SK-N-SH treated with all-trans-retinoic acid at 6 μM for 48 hours (cell line): Measurements from ENCODE around the gene KREMEN1.

ENCODE experiments used
- ATAC-seq: fragments of 200-7000 bp; cut with Tn5 transposase; 3 replicates; pipeline ENCODE4 v1.9.1; 2020; ENCODE audit warnings: mild to moderate bottlenecking, moderate library complexity
- ARNTL ChIP-seq: fragments of 450-650 bp; formaldehyde crosslinking; IDR thresholded peaks from 2 replicates; pipeline ENCODE4 v1.5.0; 2020; ENCODE audit warnings: low read depth, mild to moderate bottlenecking, moderate library complexity, borderline replicate concordance
- CSDC2 ChIP-seq: fragments of 250-450 bp; sonication (Bioruptor Pico); IDR thresholded peaks from 2 replicates; pipeline ENCODE4 v1.5.0; 2020; ENCODE audit warnings: mild to moderate bottlenecking, moderate library complexity
- ESRRG ChIP-seq: fragments of 250-450 bp; sonication (Bioruptor Pico); IDR thresholded peaks from 2 replicates; pipeline ENCODE4 v1.6.1; 2021; ENCODE audit warnings: mild to moderate bottlenecking
- GLIS3 ChIP-seq: fragments of 250-450 bp; sonication (Bioruptor Pico); IDR thresholded peaks from 2 replicates; pipeline ENCODE4 v1.5.0; 2020; ENCODE audit warnings: mild to moderate bottlenecking, moderate library complexity
- POU6F1 ChIP-seq: fragments of 250-450 bp; sonication (Bioruptor Pico); IDR thresholded peaks from 2 replicates; pipeline ENCODE4 v1.8.0; 2021; ENCODE audit warnings: low read depth, mild to moderate bottlenecking, moderate library complexity, borderline replicate concordance
- PPARA ChIP-seq: fragments of 250-450 bp; sonication (Bioruptor Pico); IDR thresholded peaks from 2 replicates; pipeline ENCODE4 v1.5.0; 2020; ENCODE audit warnings: mild to moderate bottlenecking, borderline replicate concordance
- RARB ChIP-seq: fragments of 250-450 bp; sonication (Bioruptor Pico); IDR thresholded peaks from 2 replicates; pipeline ENCODE4 v1.8.0; 2021; ENCODE audit warnings: mild to moderate bottlenecking, moderate library complexity
- TCF4 ChIP-seq: fragments of 250-450 bp; sonication (Bioruptor Pico); IDR thresholded peaks from 2 replicates; pipeline ENCODE4 v1.8.0; 2021; ENCODE audit warnings: mild to moderate bottlenecking, moderate library complexity, borderline replicate concordance
- TOX ChIP-seq: fragments of 250-450 bp; sonication (Bioruptor Pico); IDR thresholded peaks from 2 replicates; pipeline ENCODE4 v1.8.0; 2021; ENCODE audit warnings: mild to moderate bottlenecking, moderate library complexity, borderline replicate concordance
- TSHZ2 ChIP-seq: fragments of 250-450 bp; sonication (Bioruptor Pico); IDR thresholded peaks from 2 replicates; pipeline ENCODE4 v1.5.0; 2020; ENCODE audit warnings: mild to moderate bottlenecking, moderate library complexity
- ZC3H10 ChIP-seq: fragments of 250-450 bp; sonication (Bioruptor Pico); IDR thresholded peaks from 2 replicates; pipeline ENCODE4 v1.5.1; 2021; ENCODE audit warnings: mild to moderate bottlenecking, moderate library complexity
- ZFP3 ChIP-seq: fragments of 250-450 bp; sonication (Bioruptor Pico); IDR thresholded peaks from 2 replicates; pipeline ENCODE4 v1.5.0; 2020; ENCODE audit warnings: mild to moderate bottlenecking, moderate library complexity
- ZFP30 ChIP-seq: fragments of 450-650 bp; formaldehyde crosslinking; IDR thresholded peaks from 2 replicates; pipeline ENCODE4 v1.5.0; 2022; ENCODE audit warnings: mild to moderate bottlenecking, moderate library complexity
- ZNF565 ChIP-seq: fragments of 450-650 bp; formaldehyde crosslinking; conservative IDR thresholded peaks from 2 replicates; pipeline ENCODE4 v1.5.0; 2020; ENCODE audit warnings: low read depth, mild to moderate bottlenecking, moderate library complexity
- ZNF8 ChIP-seq: fragments of 450-650 bp; formaldehyde crosslinking; IDR thresholded peaks from 2 replicates; pipeline ENCODE4 v1.5.0; 2020; ENCODE audit warnings: mild to moderate bottlenecking, moderate library complexity
- TF ChIP-seq, protein P1 (sequence below): fragments of 250-450 bp; sonication (Bioruptor Pico); IDR thresholded peaks from 2 replicates; pipeline ENCODE4 v1.5.1; 2020; ENCODE audit warnings: low read depth, mild to moderate bottlenecking, moderate library complexity
- TF ChIP-seq, protein P2 (sequence below): fragments of 250-450 bp; sonication (Bioruptor Pico); IDR thresholded peaks from 2 replicates; pipeline ENCODE4 v1.8.0; 2020; ENCODE audit warnings: mild to moderate bottlenecking, moderate library complexity, borderline replicate concordance

KREMEN1 gene

DNA sequence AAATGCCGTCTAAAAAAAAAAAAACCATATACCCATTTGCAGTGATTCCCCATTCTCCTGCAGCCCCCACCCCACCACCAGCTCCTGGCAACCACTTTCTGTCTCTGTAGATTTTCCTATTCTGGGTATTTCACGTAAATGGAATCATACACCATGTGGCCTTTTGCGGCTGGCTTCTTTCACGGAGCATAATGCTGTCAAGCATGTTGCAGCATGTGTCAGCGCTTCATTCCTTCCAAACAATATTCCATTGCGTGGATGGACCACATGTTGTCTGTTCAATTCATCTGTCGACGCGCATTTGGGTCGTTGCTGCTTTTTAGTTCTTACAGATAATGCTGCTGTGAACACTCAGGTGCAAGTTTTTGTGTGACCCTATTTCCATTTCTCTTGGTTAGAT lies 118.1 kb downstream of the KREMEN1 start (continued):
- TF ChIP-seq, protein P1, sequence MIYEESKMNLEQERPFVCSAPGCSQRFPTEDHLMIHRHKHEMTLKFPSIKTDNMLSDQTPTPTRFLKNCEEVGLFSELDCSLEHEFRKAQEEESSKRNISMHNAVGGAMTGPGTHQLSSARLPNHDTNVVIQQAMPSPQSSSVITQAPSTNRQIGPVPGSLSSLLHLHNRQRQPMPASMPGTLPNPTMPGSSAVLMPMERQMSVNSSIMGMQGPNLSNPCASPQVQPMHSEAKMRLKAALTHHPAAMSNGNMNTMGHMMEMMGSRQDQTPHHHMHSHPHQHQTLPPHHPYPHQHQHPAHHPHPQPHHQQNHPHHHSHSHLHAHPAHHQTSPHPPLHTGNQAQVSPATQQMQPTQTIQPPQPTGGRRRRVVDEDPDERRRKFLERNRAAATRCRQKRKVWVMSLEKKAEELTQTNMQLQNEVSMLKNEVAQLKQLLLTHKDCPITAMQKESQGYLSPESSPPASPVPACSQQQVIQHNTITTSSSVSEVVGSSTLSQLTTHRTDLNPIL (CRISPR knock-in tag): no peak
- TF ChIP-seq ZFP30 (CRISPR knock-in tag): no peak
- TF ChIP-seq, protein P2, sequence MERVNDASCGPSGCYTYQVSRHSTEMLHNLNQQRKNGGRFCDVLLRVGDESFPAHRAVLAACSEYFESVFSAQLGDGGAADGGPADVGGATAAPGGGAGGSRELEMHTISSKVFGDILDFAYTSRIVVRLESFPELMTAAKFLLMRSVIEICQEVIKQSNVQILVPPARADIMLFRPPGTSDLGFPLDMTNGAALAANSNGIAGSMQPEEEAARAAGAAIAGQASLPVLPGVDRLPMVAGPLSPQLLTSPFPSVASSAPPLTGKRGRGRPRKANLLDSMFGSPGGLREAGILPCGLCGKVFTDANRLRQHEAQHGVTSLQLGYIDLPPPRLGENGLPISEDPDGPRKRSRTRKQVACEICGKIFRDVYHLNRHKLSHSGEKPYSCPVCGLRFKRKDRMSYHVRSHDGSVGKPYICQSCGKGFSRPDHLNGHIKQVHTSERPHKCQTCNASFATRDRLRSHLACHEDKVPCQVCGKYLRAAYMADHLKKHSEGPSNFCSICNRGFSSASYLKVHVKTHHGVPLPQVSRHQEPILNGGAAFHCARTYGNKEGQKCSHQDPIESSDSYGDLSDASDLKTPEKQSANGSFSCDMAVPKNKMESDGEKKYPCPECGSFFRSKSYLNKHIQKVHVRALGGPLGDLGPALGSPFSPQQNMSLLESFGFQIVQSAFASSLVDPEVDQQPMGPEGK (CRISPR knock-in tag): no peak
- TF ChIP-seq PPARA (CRISPR knock-in tag): no peak

DNA sequence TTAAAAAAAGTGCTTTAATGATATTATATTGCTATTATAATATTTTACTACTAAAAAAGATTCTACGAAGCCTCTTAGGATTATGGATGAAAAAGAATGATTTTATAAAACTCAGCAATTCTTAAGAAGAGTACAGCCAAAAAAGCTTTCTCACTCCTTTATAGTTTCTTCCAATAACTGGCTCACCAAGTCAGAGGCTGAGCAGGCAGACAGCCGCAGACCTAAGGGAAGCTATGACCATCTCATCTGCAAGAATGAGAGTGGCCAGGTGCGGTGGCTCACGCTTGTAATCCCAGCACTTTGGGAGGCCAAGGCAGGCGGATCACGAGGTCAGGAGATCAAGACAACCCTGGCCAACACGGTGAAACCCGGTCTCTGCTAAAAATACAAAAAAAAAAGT lies 120.2 kb downstream of the KREMEN1 start:
- ATAC-seq: no peak
- TF ChIP-seq CSDC2 (CRISPR knock-in tag) (no peak), TCF4 (CRISPR knock-in tag) (no peak), POU6F1 (CRISPR knock-in tag) (no peak), ZC3H10 (CRISPR knock-in tag) (no peak), ZFP3 (CRISPR knock-in tag) (no peak), GLIS3 (no peak), TOX (no peak), ESRRG (CRISPR knock-in tag) (no peak), RARB (CRISPR knock-in tag) (no peak), ARNTL (CRISPR knock-in tag) (no peak), ZNF565 (no peak), ZNF8 (CRISPR knock-in tag) (no peak), PPARA (CRISPR knock-in tag) (no peak), TSHZ2 (CRISPR knock-in tag) (no peak)
- TF ChIP-seq, protein P1 (CRISPR knock-in tag): no peak
- TF ChIP-seq, protein P2 (CRISPR knock-in tag): no peak

GRCh38 chr22:29194184-29194583 lies 121.3 kb downstream of the KREMEN1 start:
- no peak for TF ChIP-seq CSDC2 (CRISPR knock-in tag)
- TF ChIP-seq, all 23 proteins: peak for 0
- no peak for ATAC-seq
